ENCODE measurements around the gene FGF12. TPM values are rescaled to one million over a fixed set of nuclear protein-coding genes. Genes with fewer than 3 reads are reported as not detected.

FGF12 gene
- total and polyA plus RNA-seq, 2 experiments from 2014 or later, result 6.0 to 14.3 TPM

DNA sequence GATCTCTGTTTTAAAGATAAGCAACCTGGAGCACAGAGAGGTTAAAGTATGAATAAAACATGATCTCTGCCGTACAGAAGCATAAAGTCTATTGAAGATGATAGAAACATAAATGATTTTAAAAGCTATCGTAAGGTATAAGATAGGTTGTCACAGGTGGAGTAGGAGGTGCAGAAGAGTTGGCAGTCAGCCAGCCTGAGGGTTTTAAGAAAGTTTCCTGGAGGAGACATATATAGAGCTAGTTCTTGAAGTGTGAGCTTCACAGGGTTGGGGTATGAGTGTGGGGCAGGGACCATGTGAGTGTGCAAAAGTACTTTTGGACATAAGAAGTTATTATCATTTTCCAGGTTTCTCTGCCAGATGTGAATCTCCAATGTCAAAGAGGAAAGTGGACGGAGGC, 3.9 kb upstream of the FGF12 start:
- Histone ChIP-seq H3K27ac (ENCODE audit: low read depth) (no peak overlapping the region), H3K4me2 (no peak overlapping the region), H3F3A (replicated peaks; ENCODE audit: low read depth) (no peaks in the 10 kb centered on the region), H3K4me1 (ENCODE audit: insufficient read depth) (peaks cover 10% of the 10 kb centered on the region), H3K27me3 (ENCODE audit: insufficient read depth) (no peaks in the 10 kb centered on the region), H2AFZ (no peak overlapping the region), H3K79me2 (replicated peaks; ENCODE audit: insufficient read depth) (no peaks in the 10 kb centered on the region), H3K4me3 (no peak overlapping the region), H3K36me3 (ENCODE audit: insufficient read depth) (no peaks in the 10 kb centered on the region), H3K9me2 (ENCODE audit: insufficient read depth) (0 out of 2 replicates have a peak, but pooled peaks cover 3% of the 10 kb centered on the region), H4K20me1 (replicated peaks; ENCODE audit: insufficient read depth) (no peaks in the 10 kb centered on the region)
- no peaks in the 10 kb centered on the region for H3K9me3 Mint-ChIP-seq
- no peak for TF ChIP-seq ZNF331 (CRISPR knock-in tag; IDR thresholded peaks at IDR 0.05; ENCODE audit: low read depth)
- no peak for TF ChIP-seq POLR2AphosphoS5 (IDR thresholded peaks at IDR 0.05; ENCODE audit: low read depth)
- no peak for TF ChIP-seq JUNB (IDR thresholded peaks at IDR 0.05; ENCODE audit: unreplicated experiment)
- TF ChIP-seq STAT1 (IDR thresholded peaks at IDR 0.05; ENCODE audit: unreplicated experiment), result no peak
- TF ChIP-seq, protein P1, sequence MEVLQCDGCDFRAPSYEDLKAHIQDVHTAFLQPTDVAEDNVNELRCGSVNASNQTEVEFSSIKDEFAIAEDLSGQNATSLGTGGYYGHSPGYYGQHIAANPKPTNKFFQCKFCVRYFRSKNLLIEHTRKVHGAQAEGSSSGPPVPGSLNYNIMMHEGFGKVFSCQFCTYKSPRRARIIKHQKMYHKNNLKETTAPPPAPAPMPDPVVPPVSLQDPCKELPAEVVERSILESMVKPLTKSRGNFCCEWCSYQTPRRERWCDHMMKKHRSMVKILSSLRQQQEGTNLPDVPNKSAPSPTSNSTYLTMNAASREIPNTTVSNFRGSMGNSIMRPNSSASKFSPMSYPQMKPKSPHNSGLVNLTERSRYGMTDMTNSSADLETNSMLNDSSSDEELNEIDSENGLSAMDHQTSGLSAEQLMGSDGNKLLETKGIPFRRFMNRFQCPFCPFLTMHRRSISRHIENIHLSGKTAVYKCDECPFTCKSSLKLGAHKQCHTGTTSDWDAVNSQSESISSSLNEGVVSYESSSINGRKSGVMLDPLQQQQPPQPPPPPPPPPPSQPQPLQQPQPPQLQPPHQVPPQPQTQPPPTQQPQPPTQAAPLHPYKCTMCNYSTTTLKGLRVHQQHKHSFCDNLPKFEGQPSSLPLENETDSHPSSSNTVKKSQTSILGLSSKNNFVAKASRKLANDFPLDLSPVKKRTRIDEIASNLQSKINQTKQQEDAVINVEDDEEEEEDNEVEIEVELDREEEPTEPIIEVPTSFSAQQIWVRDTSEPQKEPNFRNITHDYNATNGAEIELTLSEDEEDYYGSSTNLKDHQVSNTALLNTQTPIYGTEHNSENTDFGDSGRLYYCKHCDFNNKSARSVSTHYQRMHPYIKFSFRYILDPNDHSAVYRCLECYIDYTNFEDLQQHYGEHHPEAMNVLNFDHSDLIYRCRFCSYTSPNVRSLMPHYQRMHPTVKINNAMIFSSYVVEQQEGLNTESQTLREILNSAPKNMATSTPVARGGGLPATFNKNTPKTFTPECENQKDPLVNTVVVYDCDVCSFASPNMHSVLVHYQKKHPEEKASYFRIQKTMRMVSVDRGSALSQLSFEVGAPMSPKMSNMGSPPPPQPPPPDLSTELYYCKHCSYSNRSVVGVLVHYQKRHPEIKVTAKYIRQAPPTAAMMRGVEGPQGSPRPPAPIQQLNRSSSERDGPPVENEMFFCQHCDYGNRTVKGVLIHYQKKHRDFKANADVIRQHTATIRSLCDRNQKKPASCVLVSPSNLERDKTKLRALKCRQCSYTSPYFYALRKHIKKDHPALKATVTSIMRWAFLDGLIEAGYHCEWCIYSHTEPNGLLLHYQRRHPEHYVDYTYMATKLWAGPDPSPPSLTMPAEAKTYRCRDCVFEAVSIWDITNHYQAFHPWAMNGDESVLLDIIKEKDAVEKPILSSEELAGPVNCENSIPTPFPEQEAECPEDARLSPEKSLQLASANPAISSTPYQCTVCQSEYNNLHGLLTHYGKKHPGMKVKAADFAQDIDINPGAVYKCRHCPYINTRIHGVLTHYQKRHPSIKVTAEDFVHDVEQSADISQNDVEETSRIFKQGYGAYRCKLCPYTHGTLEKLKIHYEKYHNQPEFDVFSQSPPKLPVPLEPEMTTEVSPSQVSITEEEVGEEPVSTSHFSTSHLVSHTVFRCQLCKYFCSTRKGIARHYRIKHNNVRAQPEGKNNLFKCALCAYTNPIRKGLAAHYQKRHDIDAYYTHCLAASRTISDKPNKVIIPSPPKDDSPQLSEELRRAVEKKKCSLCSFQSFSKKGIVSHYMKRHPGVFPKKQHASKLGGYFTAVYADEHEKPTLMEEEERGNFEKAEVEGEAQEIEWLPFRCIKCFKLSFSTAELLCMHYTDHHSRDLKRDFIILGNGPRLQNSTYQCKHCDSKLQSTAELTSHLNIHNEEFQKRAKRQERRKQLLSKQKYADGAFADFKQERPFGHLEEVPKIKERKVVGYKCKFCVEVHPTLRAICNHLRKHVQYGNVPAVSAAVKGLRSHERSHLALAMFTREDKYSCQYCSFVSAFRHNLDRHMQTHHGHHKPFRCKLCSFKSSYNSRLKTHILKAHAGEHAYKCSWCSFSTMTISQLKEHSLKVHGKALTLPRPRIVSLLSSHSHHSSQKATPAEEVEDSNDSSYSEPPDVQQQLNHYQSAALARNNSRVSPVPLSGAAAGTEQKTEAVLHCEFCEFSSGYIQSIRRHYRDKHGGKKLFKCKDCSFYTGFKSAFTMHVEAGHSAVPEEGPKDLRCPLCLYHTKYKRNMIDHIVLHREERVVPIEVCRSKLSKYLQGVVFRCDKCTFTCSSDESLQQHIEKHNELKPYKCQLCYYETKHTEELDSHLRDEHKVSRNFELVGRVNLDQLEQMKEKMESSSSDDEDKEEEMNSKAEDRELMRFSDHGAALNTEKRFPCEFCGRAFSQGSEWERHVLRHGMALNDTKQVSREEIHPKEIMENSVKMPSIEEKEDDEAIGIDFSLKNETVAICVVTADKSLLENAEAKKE (CRISPR knock-in tag; IDR thresholded peaks at IDR 0.05), result no peak
- TF ChIP-seq, protein P2, sequence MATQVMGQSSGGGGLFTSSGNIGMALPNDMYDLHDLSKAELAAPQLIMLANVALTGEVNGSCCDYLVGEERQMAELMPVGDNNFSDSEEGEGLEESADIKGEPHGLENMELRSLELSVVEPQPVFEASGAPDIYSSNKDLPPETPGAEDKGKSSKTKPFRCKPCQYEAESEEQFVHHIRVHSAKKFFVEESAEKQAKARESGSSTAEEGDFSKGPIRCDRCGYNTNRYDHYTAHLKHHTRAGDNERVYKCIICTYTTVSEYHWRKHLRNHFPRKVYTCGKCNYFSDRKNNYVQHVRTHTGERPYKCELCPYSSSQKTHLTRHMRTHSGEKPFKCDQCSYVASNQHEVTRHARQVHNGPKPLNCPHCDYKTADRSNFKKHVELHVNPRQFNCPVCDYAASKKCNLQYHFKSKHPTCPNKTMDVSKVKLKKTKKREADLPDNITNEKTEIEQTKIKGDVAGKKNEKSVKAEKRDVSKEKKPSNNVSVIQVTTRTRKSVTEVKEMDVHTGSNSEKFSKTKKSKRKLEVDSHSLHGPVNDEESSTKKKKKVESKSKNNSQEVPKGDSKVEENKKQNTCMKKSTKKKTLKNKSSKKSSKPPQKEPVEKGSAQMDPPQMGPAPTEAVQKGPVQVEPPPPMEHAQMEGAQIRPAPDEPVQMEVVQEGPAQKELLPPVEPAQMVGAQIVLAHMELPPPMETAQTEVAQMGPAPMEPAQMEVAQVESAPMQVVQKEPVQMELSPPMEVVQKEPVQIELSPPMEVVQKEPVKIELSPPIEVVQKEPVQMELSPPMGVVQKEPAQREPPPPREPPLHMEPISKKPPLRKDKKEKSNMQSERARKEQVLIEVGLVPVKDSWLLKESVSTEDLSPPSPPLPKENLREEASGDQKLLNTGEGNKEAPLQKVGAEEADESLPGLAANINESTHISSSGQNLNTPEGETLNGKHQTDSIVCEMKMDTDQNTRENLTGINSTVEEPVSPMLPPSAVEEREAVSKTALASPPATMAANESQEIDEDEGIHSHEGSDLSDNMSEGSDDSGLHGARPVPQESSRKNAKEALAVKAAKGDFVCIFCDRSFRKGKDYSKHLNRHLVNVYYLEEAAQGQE (IDR thresholded peaks at IDR 0.05; ENCODE audit: unreplicated experiment), result no peak
- TF ChIP-seq EZH2 (IDR thresholded peaks at IDR 0.05; ENCODE audit: low read depth, unreplicated experiment), result no peak
- TF ChIP-seq CREB1 (CRISPR knock-in tag; IDR thresholded peaks at IDR 0.05; ENCODE audit: low read depth), result no peak
- no peak for TF ChIP-seq EZH2phosphoT487 (IDR thresholded peaks at IDR 0.05; ENCODE audit: unreplicated experiment)
- TF ChIP-seq, protein P3, sequence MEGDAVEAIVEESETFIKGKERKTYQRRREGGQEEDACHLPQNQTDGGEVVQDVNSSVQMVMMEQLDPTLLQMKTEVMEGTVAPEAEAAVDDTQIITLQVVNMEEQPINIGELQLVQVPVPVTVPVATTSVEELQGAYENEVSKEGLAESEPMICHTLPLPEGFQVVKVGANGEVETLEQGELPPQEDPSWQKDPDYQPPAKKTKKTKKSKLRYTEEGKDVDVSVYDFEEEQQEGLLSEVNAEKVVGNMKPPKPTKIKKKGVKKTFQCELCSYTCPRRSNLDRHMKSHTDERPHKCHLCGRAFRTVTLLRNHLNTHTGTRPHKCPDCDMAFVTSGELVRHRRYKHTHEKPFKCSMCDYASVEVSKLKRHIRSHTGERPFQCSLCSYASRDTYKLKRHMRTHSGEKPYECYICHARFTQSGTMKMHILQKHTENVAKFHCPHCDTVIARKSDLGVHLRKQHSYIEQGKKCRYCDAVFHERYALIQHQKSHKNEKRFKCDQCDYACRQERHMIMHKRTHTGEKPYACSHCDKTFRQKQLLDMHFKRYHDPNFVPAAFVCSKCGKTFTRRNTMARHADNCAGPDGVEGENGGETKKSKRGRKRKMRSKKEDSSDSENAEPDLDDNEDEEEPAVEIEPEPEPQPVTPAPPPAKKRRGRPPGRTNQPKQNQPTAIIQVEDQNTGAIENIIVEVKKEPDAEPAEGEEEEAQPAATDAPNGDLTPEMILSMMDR (conservative IDR thresholded peaks at IDR 0.05; ENCODE audit: low read depth in 2 of 2), result no peak
- no peak for TF ChIP-seq ZNF114 (CRISPR knock-in tag; IDR thresholded peaks at IDR 0.05)
- TF ChIP-seq NANOG (IDR thresholded peaks at IDR 0.05; ENCODE audit: borderline replicate concordance), result no peak
- TF ChIP-seq, protein P4, sequence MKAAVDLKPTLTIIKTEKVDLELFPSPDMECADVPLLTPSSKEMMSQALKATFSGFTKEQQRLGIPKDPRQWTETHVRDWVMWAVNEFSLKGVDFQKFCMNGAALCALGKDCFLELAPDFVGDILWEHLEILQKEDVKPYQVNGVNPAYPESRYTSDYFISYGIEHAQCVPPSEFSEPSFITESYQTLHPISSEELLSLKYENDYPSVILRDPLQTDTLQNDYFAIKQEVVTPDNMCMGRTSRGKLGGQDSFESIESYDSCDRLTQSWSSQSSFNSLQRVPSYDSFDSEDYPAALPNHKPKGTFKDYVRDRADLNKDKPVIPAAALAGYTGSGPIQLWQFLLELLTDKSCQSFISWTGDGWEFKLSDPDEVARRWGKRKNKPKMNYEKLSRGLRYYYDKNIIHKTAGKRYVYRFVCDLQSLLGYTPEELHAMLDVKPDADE (IDR thresholded peaks at IDR 0.05), result no peak
- no peak overlapping the region for H3K27ac Mint-ChIP-seq
- DNase-seq (ENCODE audit: low spot score), result no peak
- ATAC-seq, result no peak
- no peaks in the 10 kb centered on the region for H3K36me3 Mint-ChIP-seq (ENCODE audit: low read depth)
- peaks cover 4% of the 10 kb centered on the region for H3K27me3 Mint-ChIP-seq (ENCODE audit: insufficient read depth, low read depth, poor library complexity)
- peaks cover 11% of the 10 kb centered on the region; the same call in 2 of the 3 replicates for H3K4me1 Mint-ChIP-seq
- no peak overlapping the region for H3K4me3 Mint-ChIP-seq
